ENCODE results near the gene CCL19. TPM values are rescaled to one million over a fixed set of nuclear protein-coding genes. Genes with fewer than 3 reads are reported as not detected.

The CCL19 gene
- total and polyA plus RNA-seq, 2 of the 8 experiments (the other 6 are each of a cell fraction or from before 2014, with no cell fraction given), result not detected

DNA sequence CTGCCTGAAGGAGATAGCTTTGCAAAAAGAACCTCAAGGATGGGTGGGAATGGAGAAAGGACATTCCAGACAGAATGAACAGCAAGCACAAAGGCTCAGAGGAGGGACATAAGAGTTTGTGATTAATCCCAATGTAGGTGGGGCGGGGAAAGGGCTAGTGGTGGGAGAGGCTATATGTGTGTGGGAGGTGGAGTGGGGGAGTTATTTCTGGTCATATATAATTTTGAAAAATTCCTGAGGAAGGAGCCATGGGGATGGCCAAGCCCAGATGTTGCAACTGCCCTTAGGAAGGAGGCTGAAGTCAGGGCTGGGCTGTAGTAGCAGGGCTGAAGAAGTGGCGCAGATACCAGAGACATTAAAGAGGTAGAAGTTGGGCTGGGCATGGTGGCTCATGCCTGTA lies 15.2 kb downstream of the CCL19 start:
- Histone ChIP-seq H2AK5ac (ENCODE audit: low read depth, low read length) (no peak overlapping the region), H3K27me3 (replicated peaks in 1 of 4; ENCODE audit: control insufficient read depth in 3 of 4, extremely low read depth in 1 of 4, insufficient read depth in 3 of 4, low read length in 3 of 4) (no peaks in the 10 kb centered on the region), H2BK120ac (replicated peaks; ENCODE audit: low read depth, low read length) (no peak overlapping the region), H2BK20ac (ENCODE audit: low read length) (no peak overlapping the region), H4K20me1 (replicated peaks in 1 of 2; ENCODE audit: control insufficient read depth in 1 of 2, insufficient read depth in 2 of 2, low read length in 2 of 2) (peaks cover 0 to 4% of the 10 kb centered on the region in 2 experiments), H3K9ac (replicated peaks in 1 of 4; ENCODE audit: extremely low read depth in 1 of 4, low read depth in 3 of 4, low read length in 3 of 4) (no peak overlapping the region), H3K79me2 (ENCODE audit: control insufficient read depth in 1 of 2, insufficient read depth in 2 of 2, low read length in 2 of 2) (no peaks in the 10 kb centered on the region), H4K91ac (replicated peaks; ENCODE audit: insufficient read length, low read length) (no peak overlapping the region), H3K9me3 (ENCODE audit: insufficient read depth in 2 of 2, low read depth in 1 of 2, low read length in 1 of 2) (no peaks in the 10 kb centered on the region), H2BK5ac (ENCODE audit: low read depth, low read length) (no peak overlapping the region), H2AFZ (ENCODE audit: low read length) (no peak overlapping the region), H3K4me3 (ENCODE audit: extremely low read depth in 1 of 4, insufficient read depth in 2 of 4, low read depth in 3 of 4, low read length in 4 of 4) (no peak overlapping the region), H4K5ac (ENCODE audit: insufficient read length, low read depth, low read length) (no peak overlapping the region), H3K4ac (replicated peaks; ENCODE audit: insufficient read length, low read depth, low read length) (no peak overlapping the region), H3K56ac (replicated peaks; ENCODE audit: insufficient read length, low read depth, low read length) (no peak overlapping the region), H4K8ac (ENCODE audit: extremely low read depth, insufficient read depth, low read length) (no peak overlapping the region), H2BK12ac (ENCODE audit: low read depth, low read length) (no peak overlapping the region), H3K79me1 (ENCODE audit: low read depth, low read length) (no peaks in the 10 kb centered on the region), H2BK15ac (ENCODE audit: low read length) (no peak overlapping the region), H3K27ac (ENCODE audit: low read depth, low read length) (no peak overlapping the region), H3K4me1 (replicated peaks in 1 of 4; ENCODE audit: control insufficient read depth in 3 of 4, insufficient read depth in 4 of 4, low read length in 3 of 4) (0 out of 7 replicates have a peak, but pooled peaks cover 0 to 2% (median under 1%) of the 10 kb centered on the region in 4 experiments), H3K14ac (ENCODE audit: insufficient read length) (no peak overlapping the region), H3K4me2 (ENCODE audit: insufficient read depth in 1 of 2, low read depth in 2 of 2, low read length in 2 of 2) (no peak overlapping the region), H3K23ac (ENCODE audit: insufficient read length) (no peak overlapping the region), H3K23me2 (ENCODE audit: low read depth, low read length) (no peaks in the 10 kb centered on the region; the same call in 1 of the 2 replicates), H3K18ac (ENCODE audit: extremely low read depth, low read length) (no peak overlapping the region), H3K36me3 (ENCODE audit: control insufficient read depth in 2 of 4, insufficient read depth in 4 of 4, low read length in 3 of 4) (no peaks in the 10 kb centered on the region)
- FAIRE-seq (no peak), DNase-seq (ENCODE audit: low read depth in 1 of 2, low spot score in 2 of 2) (no peak)
- WGBS, 2 experiments (ENCODE audit: extremely low coverage in 1 of 2, insufficient coverage in 1 of 2, insufficient read length in 1 of 2, insufficient replicate concordance in 2 of 2, low coverage in 1 of 2, low lambda C conversion rate in 2 of 2, missing lambda C conversion rate in 1 of 2), result 85% methylated on average over 2 of the region's 2 CpGs; no CpG with 5 or more reads in 1 of the 2 experiments
- no peak for TF ChIP-seq SIX5 (IDR thresholded peaks at IDR 0.05; ENCODE audit: low read depth, low read length)
- CTCF ChIA-PET (ENCODE audit: partially characterized antibody), result interaction anchor here (0.8 to 5.0 kb wide), 31 partner anchors 8 to 314 kb away, joined by 3 to 108 read pairs (median 5); partner anchors contain the start of genes CCL19, CCL21, CCL27 and DNAJB5
- POLR2A ChIA-PET (ENCODE audit: partially characterized antibody), result interaction anchor here (1.1 kb wide), 1 partner anchor 11 kb away, joined by 6 read pairs; no protein-coding TSS in a partner anchor
